Heart right ventricle (tissue), 16 donors: Measurements from ENCODE around the gene C18orf54. TPM values are rescaled to one million over a fixed set of nuclear protein-coding genes. Genes with fewer than 3 reads are reported as not detected.

Source experiments
- ATAC-seq, 8 donors: fragments of 200-7000 bp; cut with Tn5 transposase; one replicate each; pipeline ENCODE4 v1.9.1; 2020; ENCODE audit warnings: mild to moderate bottlenecking in 8 of 8, moderate library complexity in 8 of 8, moderate number of reproducible peaks in 1 of 8
- DNase-seq, 2 donors: peaks; one replicate each; pipeline ENCODE4 v3.0.0-alpha.2; 2020
- H3K27ac ChIP-seq, 10 donors: fragments of 200-600 bp; sonication (generic) in 2 of 10; one replicate each; pipeline versions ENCODE4 v1.5.0 to v1.8.0; 2020 to 2022; ENCODE audit warnings: mild to moderate bottlenecking in 3 of 10
- H3K27me3 ChIP-seq, 7 donors: fragments of 200-600 bp; one replicate each; pipeline ENCODE4 v1.8.0; 2021 to 2022; ENCODE audit warnings: mild to moderate bottlenecking in 2 of 7
- H3K36me3 ChIP-seq, 9 donors: fragments of 200-600 bp; sonication (generic) in 1 of 9; one replicate each; pipeline versions ENCODE4 v1.5.0 to v1.8.0; 2020 to 2022; ENCODE audit warnings: mild to moderate bottlenecking in 2 of 9
- H3K4me1 ChIP-seq, 9 donors: fragments of 200-600 bp; sonication (generic) in 1 of 9; one replicate each; pipeline versions ENCODE4 v1.5.0 to v1.8.0; 2020 to 2022; ENCODE audit warnings: mild to moderate bottlenecking in 4 of 9
- H3K4me3 ChIP-seq, 10 donors: fragments of 200-600 bp; sonication (generic) in 2 of 10; one replicate each; pipeline versions ENCODE4 v1.5.0 to v1.8.0; 2020 to 2022; ENCODE audit warnings: mild to moderate bottlenecking in 7 of 10, moderate library complexity in 2 of 10
- H3K9me3 ChIP-seq, 11 donors: fragments of 200-600 bp in 10 of 11; sonication (generic) in 2 of 11; one replicate each; pipeline versions ENCODE4 v1.5.0 to v1.8.0; 2013 to 2022; ENCODE audit warnings: mild to moderate bottlenecking in 2 of 11, control low read depth in 1 of 11, moderate library complexity in 1 of 11
- WGBS, 2 donors: extraction: QIAGEN DNeasy Blood & Tissue Kit; methylation state at CpG; one replicate each; pipeline ENCODE4 v1.1.7; 2013; ENCODE audit warnings: inconsistent platforms in 1 of 2; 5-methylcytosine and 5-hydroxymethylcytosine counted together
- intact Hi-C, 10 donors: fragments of 100-400 bp; cut with DNase I; formaldehyde crosslinking; loops; one replicate each; pipeline versions ENCODE4 v1.11.1 to v1.14.2; 2022
- polyA plus RNA-seq, 2 donors: library from polyadenylated mRNA; stranded (reverse); fragments of 200-250 nt; gene quantifications; one replicate each; pipeline ENCODE4 v1.2.3, GENCODE V29; 2013
- total RNA-seq, 10 donors: library from RNA; stranded (reverse); fragmentation: NEBNext Ultra II Directional in 3 of 10; extraction: Animal tissue kit (Norgen Biotek cat#: 25700) in 3 of 10; gene quantifications; one replicate each; pipeline versions ENCODE4 v1.2.1 to v1.2.4, GENCODE V29; 2021 to 2023
- TF ChIP-seq, protein P1 (sequence below), 9 donors: fragments of 200-600 bp; sonication (generic) in 2 of 9; IDR thresholded peaks; one replicate each; pipeline versions ENCODE4 v1.5.0 to v1.8.0; 2021 to 2022; ENCODE audit warnings: antibody characterized with exemption in 9 of 9, mild to moderate bottlenecking in 5 of 9, moderate library complexity in 1 of 9
- donor health status: Arrhythmogenic right ventricular cardiomyopathy.
- donor health status: ischemic (EF 13 %, LVEDD 7.1; RV severe dilation, severe dysfunction).
- donor health status: healthy with polysubstance abuse.
- donor health status: DM: no; HTN: yes; CAD: no.
- donor health status: DM: no; HTN: no; CAD: no.
- donor health status: ischemic (EF 25% LVEDD 6.9; RV normal size, moderate dysfunction).
- donor health status: ischemic (EF 25% LVEDD 5.7; RV mildly dilated, moderate dysfunction).
- donor health status: healthy.
- donor health status: DM: yes; HTN: yes; CAD: no.
- donor health status: Ischemic cardiomyopathy.
- donor health status: ischemic (EF 35%, LVEDD 5.7; RV mildly dilated, moderate dysfunction).
- donor health status: nonischemic (EF 11% LVEDD 7.7; RV severe dilation, severe dysfunction).
- donor health status: DM: yes; HTN: yes; CAD: no.
- donor health status: PGD.
- donor health status: ischemic (EF 29% LVEDD 5.4; RV normal size, mild dysfunction).
- donor health status: nonischemic (EF 23%, LVEDD 6.1; RV moderate dilation, normal function).

The C18orf54 gene
- total and polyA plus RNA-seq, 12 donors: 0.45 to 2.9 (median 0.90) TPM

DNA sequence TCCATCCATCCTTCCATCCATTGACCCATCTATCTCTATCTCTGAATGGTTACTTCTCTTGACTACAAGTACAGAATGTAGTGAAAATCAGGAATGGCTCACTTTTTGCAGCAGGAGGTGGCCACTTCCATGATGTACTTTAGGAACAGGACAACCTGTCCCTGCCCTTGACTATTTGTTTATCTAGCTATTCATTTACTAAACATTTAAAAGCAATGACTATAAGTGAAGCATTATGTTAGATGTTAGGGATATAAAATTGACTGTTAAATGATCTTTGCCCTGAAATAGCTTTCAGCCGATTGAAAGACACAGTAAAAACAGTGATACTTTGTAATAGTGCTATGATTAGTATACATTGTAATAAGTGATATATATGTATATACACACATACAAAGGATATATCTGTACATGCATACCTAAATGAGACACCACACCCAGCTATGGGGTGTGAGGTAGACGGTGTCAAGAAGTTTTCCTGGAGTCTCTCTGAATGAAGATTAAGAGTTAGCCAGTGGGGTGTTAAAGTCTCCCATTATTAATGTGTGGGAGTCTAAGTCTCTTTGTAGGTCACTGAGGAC lies 68.5 kb downstream of the C18orf54 start:
- TF ChIP-seq, protein P1, sequence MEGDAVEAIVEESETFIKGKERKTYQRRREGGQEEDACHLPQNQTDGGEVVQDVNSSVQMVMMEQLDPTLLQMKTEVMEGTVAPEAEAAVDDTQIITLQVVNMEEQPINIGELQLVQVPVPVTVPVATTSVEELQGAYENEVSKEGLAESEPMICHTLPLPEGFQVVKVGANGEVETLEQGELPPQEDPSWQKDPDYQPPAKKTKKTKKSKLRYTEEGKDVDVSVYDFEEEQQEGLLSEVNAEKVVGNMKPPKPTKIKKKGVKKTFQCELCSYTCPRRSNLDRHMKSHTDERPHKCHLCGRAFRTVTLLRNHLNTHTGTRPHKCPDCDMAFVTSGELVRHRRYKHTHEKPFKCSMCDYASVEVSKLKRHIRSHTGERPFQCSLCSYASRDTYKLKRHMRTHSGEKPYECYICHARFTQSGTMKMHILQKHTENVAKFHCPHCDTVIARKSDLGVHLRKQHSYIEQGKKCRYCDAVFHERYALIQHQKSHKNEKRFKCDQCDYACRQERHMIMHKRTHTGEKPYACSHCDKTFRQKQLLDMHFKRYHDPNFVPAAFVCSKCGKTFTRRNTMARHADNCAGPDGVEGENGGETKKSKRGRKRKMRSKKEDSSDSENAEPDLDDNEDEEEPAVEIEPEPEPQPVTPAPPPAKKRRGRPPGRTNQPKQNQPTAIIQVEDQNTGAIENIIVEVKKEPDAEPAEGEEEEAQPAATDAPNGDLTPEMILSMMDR (IDR thresholded peaks at IDR 0.05): no peak
- H3K36me3 ChIP-seq: no peaks in the 10 kb centered on the region
- no peak overlapping the region for H3K4me3 ChIP-seq
- ATAC-seq: no peak
- no peaks in the 10 kb centered on the region for H3K4me1 ChIP-seq
- peaks cover 0 to 5% (median 0%) of the 10 kb centered on the region in 7 donors for H3K27me3 ChIP-seq
- no peaks in the 10 kb centered on the region for H3K9me3 ChIP-seq
- intact Hi-C loops: no loop called here
- H3K27ac ChIP-seq: no peak overlapping the region
- no peak for DNase-seq
- WGBS, 2 donors: 79 to 83% methylated on average over 2 of the region's 2 CpGs

Other genes with a start within 250 kb of the C18orf54 start
- gene MBD2, start 133.2 kb upstream of the C18orf54 start, total RNA-seq: 10 to 100 TPM; 37.4 to 61.3 (median 42.6) TPM
- 10 to 100 TPM; 19.6 to 27.9 TPM for gene MBD2, start 133.2 kb upstream of the C18orf54 start, polyA plus RNA-seq
- gene POLI, start 88.4 kb upstream of the C18orf54 start, total RNA-seq: 10 to 100 TPM; 15.9 to 25.3 (median 22.4) TPM
- gene POLI, start 88.4 kb upstream of the C18orf54 start, polyA plus RNA-seq: 10 to 100 TPM in 1 of 2 donors, 1 to 10 TPM in 1; 5.6 to 29.0 TPM
- gene STARD6, start within 50 bp of the C18orf54 start, total RNA-seq: under 1 TPM in 1 of 10 donors, not detected in 9; 0.47 TPM
- not detected for gene STARD6, start within 50 bp of the C18orf54 start, polyA plus RNA-seq
- not detected for gene DYNAP, start 233.3 kb downstream of the C18orf54 start, total RNA-seq
- not detected for gene DYNAP, start 233.3 kb downstream of the C18orf54 start, polyA plus RNA-seq